LHCN-M2 (cell line): ENCODE data around the gene NIT1. TPM values are rescaled to one million over a fixed set of nuclear protein-coding genes. Genes with fewer than 3 reads are reported as not detected.

ENCODE experiments used
- DNase-seq: peaks from one replicate; pipeline ENCODE4 v3.0.0-alpha.2; 2012; ENCODE audit warnings: low read depth
- polyA plus RNA-seq: library from polyadenylated mRNA; unstranded; fragments of >200 nt; gene quantifications from one replicate; pipeline ENCODE4 v1.2.1, GENCODE V29; 2012; ENCODE audit warnings: missing spikeins
- total RNA-seq: library from RNA; depleted of rRNA; stranded (reverse); fragments of >200 nt; gene quantifications from 2 replicates; pipeline ENCODE4 v1.2.3, GENCODE V29; 2014; rRNA removed

NIT1 gene, protein sequence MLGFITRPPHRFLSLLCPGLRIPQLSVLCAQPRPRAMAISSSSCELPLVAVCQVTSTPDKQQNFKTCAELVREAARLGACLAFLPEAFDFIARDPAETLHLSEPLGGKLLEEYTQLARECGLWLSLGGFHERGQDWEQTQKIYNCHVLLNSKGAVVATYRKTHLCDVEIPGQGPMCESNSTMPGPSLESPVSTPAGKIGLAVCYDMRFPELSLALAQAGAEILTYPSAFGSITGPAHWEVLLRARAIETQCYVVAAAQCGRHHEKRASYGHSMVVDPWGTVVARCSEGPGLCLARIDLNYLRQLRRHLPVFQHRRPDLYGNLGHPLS
- 25.6 and 28.4 TPM in 2 replicates for total RNA-seq
- polyA plus RNA-seq = 41.1 TPM

- DNase-seq = peak; percentile 76
These were observed at the start of gene NIT1, which contains the start of gene PFDN2 for GRCh38 chr1:161117759-161118581. Gene NIT1, plus strand, starts transcription at chr1:161118105. Its CDS starts 72 bp downstream, at chr1:161118177. Gene PFDN2, minus strand, starts transcription at chr1:161118037. Its CDS starts 11 bp downstream, at chr1:161118026.

GRCh38 chr1:161068306-161069234, 49.3 kb upstream of the NIT1 start:
- DNase-seq = no peak

DNA sequence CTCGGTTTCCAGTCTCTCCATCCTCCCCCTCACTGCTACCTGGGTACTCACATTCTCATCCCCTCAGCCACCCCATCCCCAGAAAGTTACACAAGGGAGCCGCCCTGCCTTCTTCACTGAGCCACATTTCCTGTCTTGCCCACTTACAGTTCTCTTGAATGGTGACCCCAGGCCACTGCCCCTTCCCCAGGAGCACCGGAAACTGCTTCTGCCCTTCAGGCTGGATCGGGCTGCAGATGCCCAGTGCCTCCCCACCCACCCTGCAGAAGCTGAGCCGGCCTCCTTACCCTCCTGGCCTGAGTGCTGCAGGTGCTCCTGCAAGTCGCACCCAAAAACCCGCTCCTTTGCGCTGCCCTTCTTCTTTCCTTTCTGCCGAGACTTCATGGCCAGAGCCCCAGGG, 48.7 kb upstream of the NIT1 start:
- DNase-seq = no peak

DNA sequence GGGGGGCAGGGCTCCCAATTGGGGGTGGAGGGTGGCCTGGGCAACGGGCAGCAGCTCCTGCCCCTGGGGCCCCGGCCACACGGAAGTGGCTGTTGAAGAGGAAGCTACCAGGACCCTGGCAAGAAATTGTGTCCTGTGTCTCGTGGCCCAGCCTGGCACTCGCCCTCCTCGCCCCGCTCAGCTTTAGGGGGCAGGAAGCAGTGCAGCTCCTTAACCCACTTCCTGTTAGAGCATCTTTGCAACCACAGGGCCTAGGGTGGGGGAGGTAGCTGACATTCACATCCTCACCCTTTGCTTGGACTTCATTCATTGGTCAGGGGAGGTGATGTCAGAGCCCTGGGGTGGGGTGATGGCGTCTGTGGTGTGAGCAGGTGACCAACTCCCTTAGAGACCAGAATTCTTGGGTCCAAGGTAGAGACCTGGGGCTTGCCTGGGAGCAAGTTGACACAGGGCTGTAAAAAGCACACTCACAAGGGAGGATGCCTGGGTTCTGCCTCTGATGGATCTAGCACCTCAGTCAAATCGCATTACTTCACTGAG, 48.1 kb upstream of the NIT1 start, which contains the start of gene ARHGAP30:
ARHGAP30 (minus strand) TSS at position 161 of the 540 bp plus-strand sequence. CDS start 267 bp downstream, outside the sequence.
- no peak for DNase-seq

- no peak for DNase-seq
These were observed 47.1 kb upstream of the NIT1 start for GRCh38 chr1:161070761-161071160.

GRCh38 chr1:161071886-161072371, 46.0 kb upstream of the NIT1 start:
- DNase-seq = peak; percentile 44

- no peak for DNase-seq
These were observed 45.0 kb upstream of the NIT1 start for GRCh38 chr1:161072751-161073449.

DNA sequence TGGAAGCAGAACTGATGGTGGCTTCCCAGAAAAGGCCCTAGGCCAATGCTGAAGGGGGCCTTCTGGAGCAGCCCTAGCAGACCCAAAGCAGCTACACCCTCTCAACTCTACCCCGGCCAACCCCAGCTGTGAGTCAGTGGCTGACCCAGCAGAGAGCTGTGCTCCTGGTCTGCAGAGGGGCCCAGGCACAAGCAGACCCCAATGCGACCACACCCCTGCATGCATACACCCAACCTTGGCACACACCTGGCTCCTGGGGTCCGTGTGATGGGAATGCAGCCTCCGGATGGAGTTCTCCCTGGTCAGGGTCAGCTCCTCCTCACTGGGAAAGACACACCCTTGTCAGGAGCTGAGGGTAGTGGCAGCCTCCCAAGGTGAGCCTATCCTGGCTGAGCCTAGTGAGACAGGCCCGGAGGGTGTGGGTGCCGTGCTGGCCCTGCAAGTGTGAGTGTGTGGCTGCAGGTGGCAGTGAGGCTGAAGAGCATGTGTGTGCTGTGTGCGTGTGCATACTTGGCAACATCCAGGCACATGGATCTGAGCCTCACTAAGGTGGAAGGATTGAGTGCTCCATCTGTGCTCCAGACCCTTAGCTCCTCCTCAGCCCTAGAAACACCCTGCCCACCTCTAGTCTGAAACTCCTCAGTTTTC, 44.3 kb upstream of the NIT1 start:
- DNase-seq = no peak

GRCh38 chr1:161074676-161075368, 43.1 kb upstream of the NIT1 start:
- DNase-seq = no peak

DNA sequence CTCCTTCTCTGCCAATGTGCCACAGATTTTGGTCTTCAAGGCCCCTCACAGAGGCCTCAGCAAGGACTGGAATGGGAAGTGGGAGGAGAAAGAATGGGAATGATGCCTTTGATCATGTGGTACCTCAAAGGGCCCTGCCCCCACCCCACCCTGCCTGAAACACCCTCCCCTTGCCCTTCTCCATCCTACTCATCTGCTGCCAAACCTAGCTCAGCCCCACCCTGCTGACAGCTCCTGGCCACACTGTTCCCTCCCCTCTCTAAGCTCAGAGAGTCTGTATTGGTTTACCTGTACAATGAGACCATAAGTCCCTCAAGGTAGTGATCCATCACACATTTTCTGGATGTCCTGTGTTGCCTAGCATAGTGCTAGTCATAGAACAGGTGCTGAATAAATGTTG, 41.5 kb upstream of the NIT1 start:
- DNase-seq = no peak

DNA sequence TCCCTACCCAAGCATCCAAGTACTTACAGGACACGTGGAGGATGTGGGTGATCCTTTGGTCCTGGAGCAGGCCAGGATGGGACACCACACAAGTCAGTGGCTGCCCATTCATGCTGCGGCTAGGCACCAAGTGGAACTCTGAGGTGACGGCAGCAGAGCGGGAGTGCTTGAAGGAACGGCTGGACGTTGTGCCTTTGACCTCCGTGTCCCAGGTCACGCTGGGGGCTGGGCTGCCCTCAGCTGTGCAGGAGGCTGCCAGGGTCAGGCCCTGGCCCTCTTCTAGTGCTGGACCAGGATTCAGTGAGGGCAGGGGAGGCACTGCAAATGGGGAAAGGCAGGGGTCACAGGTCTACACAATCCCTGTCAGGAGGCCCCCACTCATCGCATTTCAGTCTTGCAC, 40.5 kb upstream of the NIT1 start:
- no peak for DNase-seq

DNA sequence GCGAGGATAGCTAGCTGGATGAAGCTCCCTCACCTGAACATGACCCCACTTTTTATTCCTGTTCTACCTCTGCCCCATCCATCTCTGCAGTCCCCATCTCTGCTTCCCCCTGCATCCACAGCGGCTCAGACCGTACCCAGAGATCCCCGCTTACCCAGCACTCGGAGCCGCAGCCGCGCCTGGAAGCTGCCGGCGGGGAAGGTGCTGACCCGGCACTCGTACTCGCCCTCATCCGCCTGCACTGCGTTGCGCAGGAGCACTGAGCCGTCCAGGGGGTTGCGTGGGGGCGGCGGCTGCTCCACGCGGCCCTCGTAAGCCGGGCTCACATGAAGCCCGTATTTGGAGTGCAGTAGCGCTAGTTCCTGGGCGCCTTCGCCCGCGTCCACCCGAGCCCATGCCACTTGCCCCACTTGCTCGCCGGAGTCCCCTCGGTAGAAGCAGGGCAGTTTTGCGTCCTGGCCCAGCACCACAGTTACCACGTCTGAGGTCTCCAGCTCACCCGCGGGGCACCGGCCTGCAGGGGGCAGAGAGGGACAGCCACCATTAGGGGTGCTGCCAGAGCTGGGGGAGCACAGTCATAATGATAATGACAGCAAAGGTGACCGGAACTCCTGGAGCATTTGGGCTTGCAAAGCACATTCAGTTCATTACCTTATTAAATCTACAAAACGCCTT, 38.3 kb upstream of the NIT1 start:
- no peak for DNase-seq

DNA sequence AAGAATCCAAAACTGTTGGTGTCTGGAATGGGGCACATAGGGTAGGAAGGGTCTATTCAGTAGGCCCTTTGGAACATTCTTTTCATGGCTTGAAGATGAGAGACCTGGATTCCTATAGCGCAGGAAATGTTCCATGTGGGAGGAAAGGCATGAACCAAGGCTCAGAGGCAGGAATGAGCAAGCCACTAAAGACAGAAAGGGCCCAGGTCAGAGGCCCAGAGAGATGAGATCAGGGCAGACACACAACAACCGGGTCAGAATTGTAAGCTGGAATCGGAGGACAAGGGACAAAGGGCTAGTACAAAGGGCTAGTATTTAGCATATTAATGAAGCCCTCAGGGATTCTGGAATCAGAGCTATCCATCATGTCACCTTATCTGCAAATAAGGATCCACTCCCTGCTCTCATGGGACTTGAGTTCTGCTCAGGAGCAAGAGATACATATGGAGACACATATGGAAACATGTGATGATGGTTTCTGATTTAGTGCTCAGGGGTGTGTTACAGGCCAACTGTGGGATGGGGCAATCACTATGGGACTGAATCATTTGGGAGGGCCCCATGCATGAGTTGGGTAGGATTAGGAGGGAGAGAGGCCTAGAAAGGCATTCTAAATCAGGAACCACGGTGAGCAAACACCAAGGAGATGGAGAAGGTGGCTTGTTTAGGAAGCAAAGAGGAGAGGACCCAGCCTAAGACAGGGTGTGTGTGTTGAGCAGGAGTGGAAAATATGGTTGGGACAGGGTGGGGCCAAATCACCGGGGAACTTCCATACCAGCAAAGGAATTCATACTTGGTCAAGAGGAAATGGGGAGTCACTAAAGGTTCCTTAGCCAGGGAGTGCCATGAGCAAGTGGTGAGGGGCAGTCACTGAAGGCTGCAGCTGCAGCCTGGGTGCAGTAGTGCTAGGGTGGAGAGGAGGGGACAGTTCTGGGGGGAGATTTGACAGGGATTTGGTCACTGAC, 37.2 kb upstream of the NIT1 start:
- DNase-seq = no peak

GRCh38 chr1:161081519-161081918, 36.4 kb upstream of the NIT1 start:
- DNase-seq = no peak

- no peak for DNase-seq
These were observed 35.4 kb upstream of the NIT1 start for GRCh38 chr1:161082483-161082882.

- DNase-seq = peak; percentile 94
These were observed 34.7 kb upstream of the NIT1 start for GRCh38 chr1:161082996-161083747.
